Large intestine (tissue), 1 donor: Measurements from ENCODE around the gene HSPG2. TPM values are rescaled to one million over a fixed set of nuclear protein-coding genes. Genes with fewer than 3 reads are reported as not detected.

ENCODE experiments used
- polyA plus RNA-seq: library from polyadenylated mRNA; unstranded; fragments of 120-200 nt; gene quantifications from one replicate; pipeline ENCODE4 v1.2.1, GENCODE V29; 2013

HSPG2 gene
- polyA plus RNA-seq, 1 donor: 70.4 TPM

Other genes starting within 250 kb of the HSPG2 start
- 43.3 TPM for gene USP48, start 154.2 kb downstream of the HSPG2 start, polyA plus RNA-seq
- gene LDLRAD2, start 125.0 kb downstream of the HSPG2 start, polyA plus RNA-seq: 2.5 TPM
- 0.21 TPM for gene CELA3B, start 39.7 kb upstream of the HSPG2 start, polyA plus RNA-seq
- gene CELA3A, start 64.3 kb upstream of the HSPG2 start, polyA plus RNA-seq: 0.25 TPM
- 262 TPM for gene CDC42, start 115.4 kb upstream of the HSPG2 start, polyA plus RNA-seq
- gene WNT4, start 205.8 kb upstream of the HSPG2 start, polyA plus RNA-seq: 2.2 TPM